GM10248 (cell line): ENCODE measurements around the gene CHST9.

ENCODE experiments used
- CTCF ChIA-PET: fragments of 300-600 bp; sonication (Branson Sonifier 250); formaldehyde crosslinking; extraction: SDS; loops from one replicate; lab custom pipeline; 2021; ENCODE audit warnings: antibody characterized with exemption; lab: Yijun Ruan, JAX
- POLR2A ChIA-PET: fragments of 350-650 bp; sonication (Branson Sonifier 250); formaldehyde crosslinking; extraction: SDS; loops from one replicate; lab custom pipeline; 2020; ENCODE audit warnings: antibody characterized with exemption; lab: Yijun Ruan, JAX
- DNase-seq: peaks from one replicate; pipeline ENCODE4 v3.0.0; 2012; ENCODE audit errors: extremely low spot score
- TF ChIP-seq, protein P1 (sequence below): IDR thresholded peaks from 2 replicates; pipeline ENCODE4 v1.5.1; 2012; ENCODE audit warnings: mild to moderate bottlenecking, low read depth; ENCODE audit errors: extremely low read depth, missing control alignments, control extremely low read depth

CHST9 gene

GRCh38 chr18:27143580-27144287 is 41.4 kb downstream of the CHST9 start:
- CTCF ChIA-PET, result no interaction called here
- TF ChIP-seq, protein P1, sequence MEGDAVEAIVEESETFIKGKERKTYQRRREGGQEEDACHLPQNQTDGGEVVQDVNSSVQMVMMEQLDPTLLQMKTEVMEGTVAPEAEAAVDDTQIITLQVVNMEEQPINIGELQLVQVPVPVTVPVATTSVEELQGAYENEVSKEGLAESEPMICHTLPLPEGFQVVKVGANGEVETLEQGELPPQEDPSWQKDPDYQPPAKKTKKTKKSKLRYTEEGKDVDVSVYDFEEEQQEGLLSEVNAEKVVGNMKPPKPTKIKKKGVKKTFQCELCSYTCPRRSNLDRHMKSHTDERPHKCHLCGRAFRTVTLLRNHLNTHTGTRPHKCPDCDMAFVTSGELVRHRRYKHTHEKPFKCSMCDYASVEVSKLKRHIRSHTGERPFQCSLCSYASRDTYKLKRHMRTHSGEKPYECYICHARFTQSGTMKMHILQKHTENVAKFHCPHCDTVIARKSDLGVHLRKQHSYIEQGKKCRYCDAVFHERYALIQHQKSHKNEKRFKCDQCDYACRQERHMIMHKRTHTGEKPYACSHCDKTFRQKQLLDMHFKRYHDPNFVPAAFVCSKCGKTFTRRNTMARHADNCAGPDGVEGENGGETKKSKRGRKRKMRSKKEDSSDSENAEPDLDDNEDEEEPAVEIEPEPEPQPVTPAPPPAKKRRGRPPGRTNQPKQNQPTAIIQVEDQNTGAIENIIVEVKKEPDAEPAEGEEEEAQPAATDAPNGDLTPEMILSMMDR, result no peak
- DNase-seq, result no peak
- POLR2A ChIA-PET, result no interaction called here

- DNase-seq, result no peak
- POLR2A ChIA-PET, result no interaction called here
- TF ChIP-seq, protein P1, result no peak
- CTCF ChIA-PET, result interaction anchor here (1.0 kb wide), 1 partner anchor 11 kb away, joined by 4 read pairs; no protein-coding TSS in a partner anchor
These were observed 42.2 kb downstream of the CHST9 start for GRCh38 chr18:27142891-27143290.

- CTCF ChIA-PET, result interaction anchor here (1.0 kb wide), 1 partner anchor 13 kb away, joined by 4 read pairs; no protein-coding TSS in a partner anchor
- no peak for DNase-seq
- TF ChIP-seq, protein P1, result no peak
- POLR2A ChIA-PET, result no interaction called here
These were observed 43.2 kb downstream of the CHST9 start for GRCh38 chr18:27141876-27142275.

DNA sequence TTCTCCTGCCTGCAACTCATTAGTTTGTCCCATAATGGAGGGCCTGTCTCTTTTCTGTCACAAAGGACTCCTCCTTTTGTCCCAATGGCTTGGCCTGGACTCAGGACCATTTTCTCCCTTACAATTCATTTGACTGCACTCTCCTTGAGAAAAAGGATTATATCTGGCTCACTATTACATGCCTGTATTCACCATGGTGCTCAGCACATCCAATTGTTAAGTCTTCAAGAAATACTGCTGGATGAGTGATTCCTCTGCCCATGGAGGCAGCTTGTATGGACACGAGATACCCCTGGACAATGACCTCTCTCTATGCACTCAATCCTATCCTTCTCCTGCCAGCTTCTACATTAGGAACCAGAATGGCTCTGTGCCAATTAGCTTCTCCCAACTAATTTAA is 47.0 kb downstream of the CHST9 start:
- ChIA-PET CTCF (interaction anchor here (1.0 to 1.9 kb wide), 4 partner anchors 13 to 120 kb away, joined by 3 to 7 read pairs (median 4); no protein-coding TSS in a partner anchor), POLR2A (no interaction called here)
- TF ChIP-seq, protein P1, result no peak
- DNase-seq, result no peak

GRCh38 chr18:27136208-27136535 is 48.9 kb downstream of the CHST9 start:
- ChIA-PET POLR2A (no interaction called here), CTCF (no interaction called here)
- no peak for DNase-seq
- TF ChIP-seq, protein P1, result no peak

DNA sequence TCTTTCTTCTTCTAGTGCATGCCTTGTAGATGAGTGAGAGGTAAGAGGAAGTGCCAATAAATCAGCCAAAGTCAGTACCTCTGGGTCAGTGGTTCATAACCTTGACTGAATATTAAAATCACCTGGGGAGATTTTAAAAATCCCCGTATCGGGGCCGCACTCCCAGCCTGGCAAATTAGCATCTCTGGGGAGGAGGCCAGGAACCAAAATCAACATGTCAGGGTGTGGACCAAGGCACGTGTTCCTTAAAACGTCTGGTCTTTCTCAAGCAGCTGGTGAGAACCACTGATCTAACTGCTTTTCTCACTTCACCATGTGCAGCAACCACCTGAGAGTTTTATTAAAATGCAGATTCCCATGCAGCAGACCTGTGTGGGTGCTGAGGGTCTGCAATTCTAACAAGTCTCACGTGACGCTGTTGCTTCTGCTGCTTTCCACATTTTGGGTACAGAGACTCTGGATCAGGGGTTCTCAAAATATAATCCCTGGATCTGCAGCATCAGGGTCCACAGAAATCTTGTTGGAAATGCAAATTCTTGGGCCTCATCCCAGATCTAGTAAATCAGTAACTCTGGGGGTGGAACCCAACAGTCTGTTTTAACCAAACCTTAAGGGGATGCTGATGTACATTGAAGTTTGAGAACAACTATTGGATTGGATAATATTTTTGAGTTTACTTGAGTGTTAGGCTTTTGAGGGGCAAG is 49.5 kb downstream of the CHST9 start:
- CTCF ChIA-PET, result no interaction called here
- POLR2A ChIA-PET, result no interaction called here
- no peak for DNase-seq
- TF ChIP-seq, protein P1, result no peak
